DND-41 (cell line): ENCODE results near the gene PAAF1.

Experiments used
- ATAC-seq: fragments of 200-7000 bp; cut with Tn5 transposase; 3 replicates; pipeline ENCODE4 v1.9.1; 2021; ENCODE audit warnings: low read depth; ENCODE audit not compliant: insufficient read depth
- DNase-seq: peaks from one replicate; pipeline ENCODE4 v3.0.0-alpha.2; 2020
- H2AFZ ChIP-seq: 2 replicates; pipeline ENCODE4 v1.6.0; 2012; ENCODE audit warnings: low read depth, low read length
- H3K27ac ChIP-seq: 2 replicates; pipeline ENCODE4 v1.5.1; 2012; ENCODE audit warnings: low read length, inconsistent platforms
- H3K27me3 ChIP-seq: fragments of 200-600 bp; sonication (generic); 2 replicates; pipeline ENCODE4 v1.6.0; 2012; ENCODE audit warnings: low read length, mild to moderate bottlenecking, inconsistent platforms; ENCODE audit not compliant: insufficient read depth, poor library complexity
- H3K36me3 ChIP-seq: 2 replicates; pipeline ENCODE4 v1.5.1; 2012; ENCODE audit warnings: low read length, inconsistent platforms; ENCODE audit not compliant: insufficient read depth
- H3K4me1 ChIP-seq: 2 replicates; pipeline ENCODE4 v1.5.1; 2012; ENCODE audit warnings: mild to moderate bottlenecking, low read length; ENCODE audit not compliant: insufficient read depth
- H3K4me2 ChIP-seq: 2 replicates; pipeline ENCODE4 v1.6.0; 2012; ENCODE audit warnings: mild to moderate bottlenecking, moderate library complexity, low read length, inconsistent platforms; ENCODE audit not compliant: insufficient read depth
- H3K4me3 ChIP-seq, 2 experiments: fragments of 200-600 bp in 1 of 2; shearing (Covaris generic) in 1 of 2; 2 replicates each; pipeline ENCODE4 v1.5.1; 2012 to 2016; ENCODE audit warnings: inconsistent platforms in 2 of 2, low read length in 2 of 2, mild to moderate bottlenecking in 2 of 2, low read depth in 1 of 2, moderate library complexity in 1 of 2
- H3K79me2 ChIP-seq: 2 replicates; pipeline ENCODE4 v1.6.0; 2012; ENCODE audit warnings: low read length, inconsistent platforms; ENCODE audit not compliant: insufficient read depth
- H3K9ac ChIP-seq: 2 replicates; pipeline ENCODE4 v1.6.0; 2012; ENCODE audit warnings: low read depth, mild to moderate bottlenecking, inconsistent platforms, low read length, moderate library complexity
- H3K9me3 ChIP-seq: 2 replicates; pipeline ENCODE4 v1.5.1; 2012; ENCODE audit warnings: low read length, moderate library complexity, mild to moderate bottlenecking, inconsistent platforms; ENCODE audit not compliant: insufficient read depth, severe bottlenecking
- H4K20me1 ChIP-seq: 2 replicates; pipeline ENCODE4 v1.6.0; 2012; ENCODE audit warnings: low read length; ENCODE audit not compliant: insufficient read depth
- EZH2 ChIP-seq: IDR thresholded peaks from 3 replicates; pipeline ENCODE4 v1.6.1; 2012; ENCODE audit warnings: borderline replicate concordance, low read depth, mild to moderate bottlenecking, moderate library complexity, low read length, inconsistent platforms; ENCODE audit not compliant: severe bottlenecking
- TF ChIP-seq, protein P1 (sequence below): IDR thresholded peaks from 2 replicates; pipeline ENCODE4 v1.5.1; 2012; ENCODE audit warnings: borderline replicate concordance, low read length, moderate library complexity, mild to moderate bottlenecking; ENCODE audit not compliant: poor library complexity, severe bottlenecking; ENCODE audit errors: extremely low read depth

Gene PAAF1

GRCh38 chr11:73872749-73873357 lies 3.9 kb upstream of the PAAF1 start:
- H3K36me3 ChIP-seq, result peaks cover 48% of the 10 kb centered on the region

DNA sequence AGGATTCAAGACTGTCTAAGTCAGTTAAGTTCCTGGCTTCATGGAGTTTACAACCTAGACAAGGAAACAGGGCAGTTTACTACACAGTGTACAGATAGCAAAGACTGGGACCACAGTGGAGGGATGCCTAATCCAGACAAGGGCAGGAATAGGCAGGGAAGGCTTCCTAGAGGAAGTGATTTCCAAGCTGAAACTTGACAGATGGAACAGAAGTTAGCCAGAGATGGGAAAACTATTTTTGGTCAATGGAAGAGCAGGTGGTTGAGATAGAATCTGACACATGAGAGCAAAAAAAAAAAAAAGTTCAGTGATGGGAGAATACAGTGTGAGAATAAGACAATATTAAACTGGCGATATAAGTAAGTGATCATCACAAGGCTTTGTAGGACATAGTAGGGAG lies 1.4 kb upstream of the PAAF1 start:
- H3K9ac ChIP-seq, result peak overlapping the region; percentile 67
- no peaks in the 10 kb centered on the region for H3K27me3 ChIP-seq
- H3K4me3 ChIP-seq, result peak overlapping the region; percentile 67 to 76; a peak in 3 of 4 replicates
- H3K4me1 ChIP-seq, result peaks cover 35% of the 10 kb centered on the region
- no peaks in the 10 kb centered on the region for H3K9me3 ChIP-seq
- peaks cover 45% of the 10 kb centered on the region for H3K36me3 ChIP-seq
- H3K79me2 ChIP-seq, result peaks cover 45% of the 10 kb centered on the region
- ATAC-seq (no peak), DNase-seq (no peak)
- H4K20me1 ChIP-seq, result no peaks in the 10 kb centered on the region; the same call in 1 of the 2 replicates
- no peak overlapping the region for H2AFZ ChIP-seq
- H3K4me2 ChIP-seq, result peak overlapping the region; percentile 71
- peak overlapping the region; percentile 88 for H3K27ac ChIP-seq
- TF ChIP-seq, protein P1, sequence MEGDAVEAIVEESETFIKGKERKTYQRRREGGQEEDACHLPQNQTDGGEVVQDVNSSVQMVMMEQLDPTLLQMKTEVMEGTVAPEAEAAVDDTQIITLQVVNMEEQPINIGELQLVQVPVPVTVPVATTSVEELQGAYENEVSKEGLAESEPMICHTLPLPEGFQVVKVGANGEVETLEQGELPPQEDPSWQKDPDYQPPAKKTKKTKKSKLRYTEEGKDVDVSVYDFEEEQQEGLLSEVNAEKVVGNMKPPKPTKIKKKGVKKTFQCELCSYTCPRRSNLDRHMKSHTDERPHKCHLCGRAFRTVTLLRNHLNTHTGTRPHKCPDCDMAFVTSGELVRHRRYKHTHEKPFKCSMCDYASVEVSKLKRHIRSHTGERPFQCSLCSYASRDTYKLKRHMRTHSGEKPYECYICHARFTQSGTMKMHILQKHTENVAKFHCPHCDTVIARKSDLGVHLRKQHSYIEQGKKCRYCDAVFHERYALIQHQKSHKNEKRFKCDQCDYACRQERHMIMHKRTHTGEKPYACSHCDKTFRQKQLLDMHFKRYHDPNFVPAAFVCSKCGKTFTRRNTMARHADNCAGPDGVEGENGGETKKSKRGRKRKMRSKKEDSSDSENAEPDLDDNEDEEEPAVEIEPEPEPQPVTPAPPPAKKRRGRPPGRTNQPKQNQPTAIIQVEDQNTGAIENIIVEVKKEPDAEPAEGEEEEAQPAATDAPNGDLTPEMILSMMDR, result no peak
- TF ChIP-seq EZH2, result no peak

More at GRCh38 chr11:73872749-73873357, 3.9 kb upstream of the PAAF1 start:
- Histone ChIP-seq H3K9ac (no peak overlapping the region), H3K4me2 (no peak overlapping the region), H2AFZ (no peak overlapping the region), H3K4me3 (no peak overlapping the region), H3K4me1 (peaks cover 27% of the 10 kb centered on the region), H3K9me3 (no peaks in the 10 kb centered on the region), H3K27me3 (no peaks in the 10 kb centered on the region), H4K20me1 (no peaks in the 10 kb centered on the region; the same call in 1 of the 2 replicates), H3K27ac (no peak overlapping the region), H3K79me2 (peaks cover 42% of the 10 kb centered on the region)
- ATAC-seq (no peak), DNase-seq (no peak)
- TF ChIP-seq EZH2, result no peak
- TF ChIP-seq, protein P1, result no peak

- H3K4me3 ChIP-seq, result peak overlapping the region; percentile 67 to 76
- ATAC-seq, result no peak
Observed at GRCh38 chr11:73875840-73876239, 959 bp upstream of the PAAF1 start.

More at GRCh38 chr11:73875840-73876239, 959 bp upstream of the PAAF1 start:
- no peak for DNase-seq
- Histone ChIP-seq H3K9me3 (no peaks in the 10 kb centered on the region), H3K36me3 (peaks cover 45% of the 10 kb centered on the region), H2AFZ (peak overlapping the region; percentile 90; the same call in 1 of the 2 replicates), H3K27me3 (no peaks in the 10 kb centered on the region), H3K9ac (peak overlapping the region; percentile 67), H3K4me2 (peak overlapping the region; percentile 71), H3K27ac (peak overlapping the region; percentile 88), H3K4me1 (peaks cover 35% of the 10 kb centered on the region), H4K20me1 (no peaks in the 10 kb centered on the region; the same call in 1 of the 2 replicates), H3K79me2 (peaks cover 45% of the 10 kb centered on the region)
- TF ChIP-seq EZH2, result no peak
- TF ChIP-seq, protein P1, result no peak
